Activated gamma-delta T cell (primary cell): ENCODE measurements around the gene DOCK10.
"Not testable (repeated sequence)": the region's sequence is repeated elsewhere in the genome, so short reads cannot be mapped to it uniquely, and the experiment has no call there.

Experiments
- DNase-seq: peaks from one replicate; lab custom pipeline; 2025; lab: John Stamatoyannopoulos, UW

The DOCK10 gene

DNA sequence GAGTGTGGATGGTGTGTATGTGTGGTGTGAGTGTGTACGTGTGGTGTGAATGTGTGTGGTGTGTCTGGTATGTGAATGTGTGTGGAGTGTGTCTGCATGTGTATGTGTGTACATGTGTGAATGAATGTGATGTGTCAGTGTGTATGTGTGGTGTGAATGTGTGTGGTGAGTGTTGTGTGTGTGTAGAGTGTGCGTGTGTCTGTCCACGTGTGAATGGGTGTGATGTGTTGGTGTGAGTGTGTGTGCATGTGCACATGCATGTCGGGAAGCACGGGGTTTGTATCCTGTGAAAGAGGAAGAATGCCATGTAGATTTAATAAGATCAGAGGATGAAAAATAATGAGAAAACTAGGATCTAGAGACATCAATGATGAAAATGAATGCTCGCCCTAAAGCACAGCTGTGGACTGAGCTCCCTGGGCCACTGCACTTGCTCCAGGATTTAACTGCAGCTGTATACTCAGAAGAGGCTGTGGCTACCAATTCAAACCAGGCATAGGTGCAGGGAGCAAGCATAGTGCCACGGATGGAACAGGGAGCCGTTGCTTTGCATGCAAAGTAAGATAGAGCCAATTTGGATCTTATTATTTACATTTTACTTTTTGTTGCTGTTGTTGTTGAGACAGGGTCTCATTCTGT lies 122.7 kb downstream of the DOCK10 start:
- no peak for DNase-seq

DNA sequence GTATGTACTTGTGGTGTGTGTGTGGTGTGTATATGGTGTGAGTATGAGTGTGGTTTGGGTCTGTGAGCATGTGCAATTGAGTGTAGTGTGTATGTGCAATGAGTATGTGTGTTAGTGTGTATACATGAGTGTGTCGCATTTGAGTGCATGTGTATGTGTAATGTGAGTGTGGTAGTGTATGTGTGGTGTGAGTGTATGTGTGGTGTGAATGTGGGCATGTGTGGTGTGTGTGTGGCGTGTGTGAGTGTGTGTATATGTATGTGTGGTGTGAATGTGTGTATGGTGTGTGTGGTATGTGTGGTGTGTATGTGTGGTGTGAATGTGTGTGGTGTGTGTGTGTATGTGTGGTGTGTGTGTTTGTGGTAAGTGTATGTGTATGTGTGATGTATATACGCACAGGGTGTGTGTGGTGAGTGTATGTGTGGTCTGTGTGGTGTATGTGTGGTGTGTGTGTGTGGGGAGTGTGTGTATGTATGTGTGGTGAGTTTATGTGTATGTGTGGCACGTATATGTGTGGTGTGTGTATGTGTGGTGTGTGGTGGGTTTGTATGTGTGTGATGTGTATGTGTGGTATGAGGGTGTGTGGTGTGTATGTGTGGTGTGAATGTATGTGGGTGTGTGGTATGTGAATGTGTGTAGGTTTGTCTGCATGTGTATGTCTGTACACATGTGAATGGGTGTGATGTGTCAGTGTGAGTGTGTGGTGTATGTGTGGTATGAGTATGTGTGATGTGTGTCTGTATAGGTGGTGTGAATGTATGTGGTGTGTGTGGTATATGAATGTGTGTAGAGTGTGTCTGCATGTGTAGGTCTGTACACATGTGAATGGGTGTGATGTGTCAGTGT lies 123.4 kb downstream of the DOCK10 start:
- DNase-seq: no peak

GRCh38 chr2:224917246-224917645 lies 125.0 kb downstream of the DOCK10 start:
- not testable (repeated sequence) for DNase-seq

- DNase-seq: no peak
Observed at GRCh38 chr2:224915136-224915535, 127.1 kb downstream of the DOCK10 start.

- DNase-seq: no peak
Observed at GRCh38 chr2:224910574-224910925, 131.7 kb downstream of the DOCK10 start.

- no peak for DNase-seq
Observed at GRCh38 chr2:224909885-224910573, 132.2 kb downstream of the DOCK10 start.

DNA sequence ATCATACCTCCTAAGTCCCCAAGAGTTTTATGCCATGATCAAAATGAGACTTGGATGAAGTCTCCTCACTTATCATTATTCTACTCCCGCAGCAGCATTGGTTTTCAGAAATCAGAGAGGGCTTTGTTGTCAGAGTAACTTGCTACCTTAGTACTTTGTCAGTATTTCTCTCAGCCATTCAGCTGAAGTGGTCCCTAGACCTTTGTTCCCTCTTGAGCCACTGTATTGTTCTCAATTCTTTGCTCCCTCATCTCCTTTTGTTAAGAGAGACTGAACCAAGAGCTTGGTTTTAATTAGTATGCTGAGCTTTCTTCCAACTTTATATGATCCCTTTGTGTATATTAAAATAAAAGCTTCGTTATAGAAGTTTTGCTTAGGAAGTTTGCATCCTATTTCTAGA lies 133.4 kb downstream of the DOCK10 start:
- no peak for DNase-seq

DNA sequence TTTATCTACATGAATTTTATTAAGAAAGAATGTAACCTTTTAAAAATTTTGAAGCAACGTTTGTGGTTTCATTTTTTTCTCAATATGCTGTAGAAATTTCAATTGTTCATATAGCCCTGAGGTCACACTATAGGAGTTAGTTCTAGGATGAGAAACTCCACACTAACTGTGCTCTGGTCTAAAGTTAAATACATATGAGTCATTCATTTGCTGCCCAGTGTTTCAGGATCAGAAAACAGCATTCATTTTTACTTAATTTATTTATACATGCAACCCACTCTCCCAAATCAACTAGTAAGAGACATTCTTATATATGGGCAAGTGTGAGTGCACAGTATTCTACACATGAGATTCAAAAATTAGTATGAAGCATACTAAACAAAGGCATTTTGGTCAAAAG lies 137.9 kb downstream of the DOCK10 start:
- no peak for DNase-seq

- DNase-seq: no peak
Observed at GRCh38 chr2:224903621-224904020, 138.6 kb downstream of the DOCK10 start.

DNA sequence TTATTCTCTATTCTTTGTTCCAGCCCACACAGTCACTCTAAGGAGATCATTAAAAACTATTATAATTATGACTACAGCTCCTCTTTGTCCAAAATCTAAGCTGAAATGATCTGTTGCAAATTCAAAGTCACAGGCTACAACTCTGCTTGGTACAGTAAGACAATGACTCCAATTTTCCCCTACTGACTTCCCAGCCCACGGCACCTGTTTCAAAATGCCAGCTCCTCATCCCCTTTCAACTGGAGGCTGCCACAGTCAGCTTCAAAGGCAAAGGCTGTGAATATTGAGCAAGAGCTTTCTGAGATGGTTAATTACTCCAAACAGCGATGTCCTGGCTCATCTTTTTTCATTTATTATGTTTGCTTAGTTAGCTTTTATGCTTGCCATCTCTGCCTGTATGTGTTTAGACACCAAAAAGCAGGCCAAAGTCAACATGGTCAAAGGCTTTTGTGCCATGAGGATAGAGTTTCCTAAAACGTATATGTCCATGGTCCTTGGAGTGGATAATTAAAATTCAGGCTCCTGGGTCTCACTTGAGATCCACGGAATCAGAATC lies 141.1 kb downstream of the DOCK10 start:
- DNase-seq: no peak

DNA sequence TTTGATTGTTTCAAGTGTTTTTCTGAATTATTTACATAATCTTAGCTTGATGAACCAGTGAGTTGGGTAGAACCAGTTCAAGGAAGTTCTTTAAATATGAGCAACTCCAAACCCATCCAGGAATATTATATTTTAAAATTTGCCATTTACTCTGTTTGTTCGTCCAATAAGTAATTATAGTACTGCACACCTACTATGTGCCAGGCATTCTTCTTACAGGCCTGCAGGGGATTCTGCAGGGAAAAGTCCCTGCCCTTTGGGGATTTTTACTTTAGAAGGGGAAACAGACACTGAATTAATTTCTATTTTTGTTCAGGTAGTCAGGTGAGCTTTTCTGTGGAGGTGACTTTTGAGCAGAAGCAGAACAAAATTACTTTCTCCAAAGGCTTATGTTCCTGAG lies 146.9 kb downstream of the DOCK10 start:
- DNase-seq: no peak

DNA sequence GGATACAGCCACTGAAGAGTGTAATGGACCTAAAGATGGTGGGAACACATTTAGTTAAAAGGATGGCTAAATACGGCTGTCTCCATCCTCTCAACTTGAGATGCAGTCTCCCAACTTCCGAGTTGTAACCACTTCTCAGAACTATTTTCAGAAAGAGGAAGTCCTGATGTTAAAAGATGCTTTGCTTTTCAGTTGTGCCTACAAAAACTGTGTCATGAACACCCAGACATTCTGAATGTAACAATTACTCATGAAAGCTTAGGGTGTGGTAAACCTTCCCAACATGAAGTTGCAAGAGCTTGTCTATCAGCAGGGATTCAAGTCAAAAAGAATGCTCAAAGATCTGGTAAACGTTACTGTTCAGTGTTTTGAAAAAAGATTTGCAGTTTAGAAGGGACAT lies 147.9 kb downstream of the DOCK10 start:
- no peak for DNase-seq

DNA sequence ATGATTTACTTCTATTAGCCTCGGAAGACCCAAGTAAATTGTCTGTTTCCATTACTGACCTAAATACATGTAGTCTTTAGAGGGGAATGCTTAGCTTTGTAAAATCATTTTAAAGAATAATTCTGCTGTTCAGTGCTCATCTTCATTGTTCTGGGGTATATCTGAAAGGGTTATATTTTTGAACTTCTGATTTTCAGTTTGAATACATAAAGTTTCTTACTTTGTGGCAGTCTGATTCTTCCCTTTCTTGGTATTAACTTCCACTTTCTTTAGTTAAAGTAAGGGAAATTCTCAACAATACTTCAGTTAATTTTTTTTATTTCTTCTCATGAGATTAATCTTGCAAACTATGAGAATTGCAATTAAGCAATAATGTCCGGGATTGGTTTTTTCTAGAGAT lies 148.4 kb downstream of the DOCK10 start:
- no peak for DNase-seq

GRCh38 chr2:224892574-224893204 lies 149.6 kb downstream of the DOCK10 start:
- DNase-seq: no peak

DNA sequence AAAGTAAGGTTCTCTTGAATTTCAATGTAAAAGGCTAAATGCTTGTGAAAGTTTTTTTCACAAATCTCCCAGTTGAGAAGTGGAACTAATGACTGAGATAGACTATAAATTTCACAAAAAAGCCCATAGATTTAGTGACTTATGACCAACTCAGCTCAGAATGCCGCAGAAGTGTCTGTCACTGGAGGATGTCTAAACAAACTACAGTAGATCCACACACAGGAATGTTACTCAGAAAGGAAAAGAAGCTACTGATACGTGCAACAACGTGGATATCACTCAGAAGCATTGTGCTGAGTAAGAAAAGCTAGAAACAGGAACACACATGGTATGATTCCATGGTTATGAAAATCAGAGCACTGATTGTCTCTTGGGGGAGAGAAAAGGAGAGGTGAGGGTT lies 151.9 kb downstream of the DOCK10 start:
- no peak for DNase-seq

DNA sequence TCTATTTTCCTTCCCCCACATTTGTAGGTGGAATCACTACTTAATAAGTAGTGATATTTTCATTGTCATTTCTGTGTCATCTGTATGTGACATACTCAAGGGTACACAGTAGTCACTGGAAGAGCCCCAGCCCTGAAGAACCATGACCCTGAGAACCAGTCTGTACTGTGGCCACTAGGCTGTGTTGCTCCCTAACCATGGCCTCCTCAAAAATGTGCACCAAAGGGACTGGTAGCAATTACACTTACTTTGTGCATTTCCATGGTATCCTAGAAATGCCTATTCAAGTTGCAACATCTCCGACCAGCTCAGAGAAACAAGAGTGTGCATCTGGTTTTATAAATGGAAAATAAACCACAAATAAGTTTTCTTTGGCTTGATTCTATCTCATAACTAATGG lies 155.1 kb downstream of the DOCK10 start:
- DNase-seq: no peak

GRCh38 chr2:224885836-224886547 lies 156.3 kb downstream of the DOCK10 start:
- DNase-seq: no peak

DNA sequence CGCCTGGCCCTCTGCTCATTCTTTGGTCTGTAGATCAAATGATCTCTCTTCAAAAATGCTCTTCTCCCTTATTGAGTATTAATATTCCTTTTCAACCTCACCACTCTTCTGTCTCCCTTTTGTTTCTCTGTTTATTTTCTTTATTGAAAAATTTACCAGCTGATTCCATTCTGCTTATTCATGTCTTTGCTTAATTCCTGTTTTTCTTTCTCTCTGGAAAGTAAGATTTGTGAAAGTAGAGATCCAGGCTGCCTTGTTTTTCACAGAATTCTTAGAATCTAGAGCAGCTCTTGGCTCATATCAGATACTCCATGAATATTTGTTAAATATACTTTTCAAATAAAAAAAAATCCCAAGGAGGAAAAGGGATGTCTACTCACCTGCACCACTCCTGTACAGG lies 157.0 kb downstream of the DOCK10 start:
- DNase-seq: no peak

DNA sequence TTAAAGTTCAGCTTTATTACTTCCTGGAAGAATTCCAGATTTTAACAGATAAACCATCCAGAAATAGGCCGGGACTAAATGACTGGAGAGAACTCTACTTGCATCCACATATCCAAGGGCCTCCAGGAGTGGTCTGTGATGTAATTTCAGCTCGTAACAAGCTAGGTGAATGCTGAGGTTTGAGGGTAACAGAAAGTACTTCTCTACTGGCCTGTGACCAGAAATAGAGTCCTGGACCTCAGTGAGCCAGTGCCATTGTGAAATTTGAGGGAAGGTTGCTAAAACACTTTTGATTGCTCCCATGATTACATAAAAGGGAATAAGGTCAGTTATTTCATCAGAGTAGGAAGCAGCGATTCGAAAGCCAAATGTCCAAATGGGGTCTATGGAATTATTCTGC lies 158.1 kb downstream of the DOCK10 start:
- no peak for DNase-seq

GRCh38 chr2:224883700-224884099 lies 158.6 kb downstream of the DOCK10 start:
- DNase-seq: no peak

- no peak for DNase-seq
Observed at GRCh38 chr2:224883172-224883516, 159.1 kb downstream of the DOCK10 start.
